Type B pancreatic cell (in vitro differentiated cells): ENCODE measurements around the gene MTNR1A. TPM values are rescaled to one million over a fixed set of nuclear protein-coding genes. Genes with fewer than 3 reads are reported as not detected.

Experiments used
- DNase-seq: peaks from one replicate; pipeline ENCODE4 v3.0.0; 2021; ENCODE audit warnings: mixed read lengths; ENCODE audit not compliant: unreplicated experiment; ENCODE audit errors: extremely low spot score
- H3K27ac Mint-ChIP-seq: 2 replicates; pipeline ENCODE4 v1.8.0; 2021; ENCODE audit warnings: mild to moderate bottlenecking, mixed read lengths
- H3K27me3 Mint-ChIP-seq: 2 replicates; pipeline ENCODE4 v1.8.0; 2021; ENCODE audit warnings: mixed read lengths
- H3K36me3 Mint-ChIP-seq: 2 replicates; pipeline ENCODE4 v1.8.0; 2021; ENCODE audit warnings: mixed read lengths
- H3K4me1 Mint-ChIP-seq: one replicate; pipeline ENCODE4 v1.8.0; 2021; ENCODE audit warnings: mixed read lengths; ENCODE audit not compliant: unreplicated experiment
- H3K4me3 Mint-ChIP-seq: 2 replicates; pipeline ENCODE4 v1.8.0; 2021; ENCODE audit warnings: mild to moderate bottlenecking, mixed read lengths
- H3K9me3 Mint-ChIP-seq: 2 replicates; pipeline ENCODE4 v1.8.0; 2021; ENCODE audit warnings: mixed read lengths
- CTCF ChIP-seq: fragments of 200-600 bp; sonication (generic); conservative IDR thresholded peaks from 2 replicates; pipeline ENCODE4 v1.5.0; 2021; ENCODE audit warnings: antibody characterized with exemption, mild to moderate bottlenecking
- total RNA-seq: library from RNA; stranded (reverse); gene quantifications from 2 replicates; pipeline ENCODE4 v1.2.1, GENCODE V29; 2021; ENCODE audit warnings: low replicate concordance

The MTNR1A gene
- total RNA-seq, 1 donor from 2014 or later, result 0.39 TPM

GRCh38 chr4:186553717-186554116, 1.6 kb downstream of the MTNR1A start:
- no peak for TF ChIP-seq CTCF
- H3K4me3 Mint-ChIP-seq, result no peak overlapping the region
- no peak for DNase-seq

DNA sequence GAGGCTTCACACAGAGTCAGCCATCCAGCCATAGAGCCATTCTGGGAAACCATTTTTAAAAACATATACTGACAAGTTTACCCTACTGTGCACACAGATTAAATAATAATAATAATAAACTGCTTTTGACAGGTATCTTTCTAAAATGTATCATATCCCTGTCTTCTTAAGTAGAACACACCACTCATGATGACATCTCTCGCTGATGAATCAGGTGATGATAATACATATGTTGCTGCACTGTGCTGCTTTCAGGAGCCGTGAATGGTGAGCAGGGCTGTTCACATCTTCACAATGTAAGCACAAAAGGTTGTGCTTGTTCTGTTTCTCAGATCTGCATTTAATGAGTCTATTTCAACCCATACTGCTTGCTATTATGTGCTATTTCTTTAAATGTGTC, 3.5 kb downstream of the MTNR1A start:
- no peak overlapping the region for H3K27ac Mint-ChIP-seq
- H3K36me3 Mint-ChIP-seq, result no peaks in the 10 kb centered on the region
- no peaks in the 10 kb centered on the region for H3K9me3 Mint-ChIP-seq
- H3K4me3 Mint-ChIP-seq, result no peak overlapping the region
- TF ChIP-seq CTCF, result no peak
- H3K27me3 Mint-ChIP-seq, result peaks cover 55% of the 10 kb centered on the region
- DNase-seq, result no peak
- peaks cover 10% of the 10 kb centered on the region for H3K4me1 Mint-ChIP-seq

More at GRCh38 chr4:186553717-186554116, 1.6 kb downstream of the MTNR1A start:
- Mint-ChIP-seq H3K27me3 (peaks cover 71% of the 10 kb centered on the region), H3K36me3 (no peaks in the 10 kb centered on the region), H3K9me3 (no peaks in the 10 kb centered on the region), H3K27ac (no peak overlapping the region), H3K4me1 (peaks cover 14% of the 10 kb centered on the region)

DNA sequence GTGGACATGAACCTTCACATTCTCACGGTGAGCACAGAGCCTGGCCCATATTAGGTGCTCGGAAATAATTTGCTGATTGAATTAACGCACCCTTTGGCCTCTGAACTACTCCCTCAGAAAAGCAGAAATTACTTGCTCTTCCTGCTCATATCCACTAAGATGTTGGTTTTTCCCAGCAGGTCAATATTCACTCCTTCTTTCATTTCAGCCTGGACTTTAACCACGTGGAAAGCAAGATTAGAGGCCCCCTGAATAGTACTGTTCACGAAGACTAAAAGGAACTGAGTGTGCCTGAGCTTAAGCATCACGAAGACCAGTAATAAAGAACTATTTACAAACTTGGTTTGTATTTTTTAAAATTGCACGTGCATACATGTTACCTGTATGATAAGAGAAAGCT, 9.9 kb downstream of the MTNR1A start:
- no peaks in the 10 kb centered on the region for H3K4me1 Mint-ChIP-seq
- no peak overlapping the region for H3K4me3 Mint-ChIP-seq
- peaks cover 8% of the 10 kb centered on the region for H3K27me3 Mint-ChIP-seq
- H3K27ac Mint-ChIP-seq, result no peak overlapping the region
- DNase-seq, result no peak
- no peak for TF ChIP-seq CTCF
- H3K9me3 Mint-ChIP-seq, result no peaks in the 10 kb centered on the region
- H3K36me3 Mint-ChIP-seq, result no peaks in the 10 kb centered on the region

- TF ChIP-seq CTCF, result no peak
- Mint-ChIP-seq H3K9me3 (no peaks in the 10 kb centered on the region), H3K4me3 (no peak overlapping the region), H3K4me1 (no peaks in the 10 kb centered on the region), H3K27ac (no peak overlapping the region), H3K36me3 (no peaks in the 10 kb centered on the region), H3K27me3 (peaks cover 4% of the 10 kb centered on the region)
- DNase-seq, result no peak
Observed at GRCh38 chr4:186543206-186543605, 12.2 kb downstream of the MTNR1A start.

DNA sequence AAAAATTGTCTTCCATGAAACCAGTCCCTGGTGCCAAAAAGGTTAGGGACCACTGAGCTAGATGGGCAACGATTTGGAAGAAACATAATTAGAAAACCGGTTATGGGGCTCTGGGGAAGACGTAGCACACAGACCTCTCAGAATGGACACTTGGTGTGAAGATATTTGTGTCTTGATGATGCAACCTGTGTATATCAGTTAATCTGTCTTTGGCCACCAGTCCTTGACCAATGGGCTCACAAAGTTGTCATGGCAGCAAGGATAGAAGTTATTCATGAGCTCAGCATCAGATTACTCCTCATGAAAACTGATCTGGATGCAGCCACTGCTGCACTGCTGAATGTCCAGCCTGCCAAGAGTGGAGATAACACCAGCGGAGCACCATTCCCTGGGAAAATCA, 13.6 kb downstream of the MTNR1A start:
- Mint-ChIP-seq H3K4me1 (no peaks in the 10 kb centered on the region), H3K4me3 (no peak overlapping the region), H3K27ac (no peak overlapping the region), H3K9me3 (no peaks in the 10 kb centered on the region), H3K27me3 (peaks cover 6% of the 10 kb centered on the region), H3K36me3 (no peaks in the 10 kb centered on the region)
- DNase-seq, result no peak
- TF ChIP-seq CTCF, result no peak
